Lung (tissue), 12 donors: ENCODE measurements around the gene DPP6. TPM values are rescaled to one million over a fixed set of nuclear protein-coding genes. Genes with fewer than 3 reads are reported as not detected.

Experiments
- ATAC-seq: fragments of 200-7000 bp; cut with Tn5 transposase; one replicate; pipeline ENCODE4 v1.9.1; 2020; ENCODE audit warnings: moderate number of reproducible peaks; ENCODE audit not compliant: insufficient read depth, low FRiP score
- DNase-seq, 3 donors: peaks; one replicate each; pipeline ENCODE4 v3.0.0-alpha.2; 2013 to 2017
- H3K27ac ChIP-seq, 2 donors: one replicate each; pipeline ENCODE4 v1.5.1; 2013; ENCODE audit warnings: mild to moderate bottlenecking in 2 of 2, moderate library complexity in 2 of 2, control low read depth in 1 of 2, inconsistent platforms in 1 of 2, low read depth in 1 of 2, low read length in 1 of 2
- H3K27me3 ChIP-seq, 3 donors: one replicate each; pipeline ENCODE4 v1.5.1; 2013; ENCODE audit warnings: low read length in 2 of 3; ENCODE audit not compliant: control insufficient read depth in 3 of 3, insufficient read depth in 3 of 3
- H3K36me3 ChIP-seq, 4 donors: one replicate each; pipeline ENCODE4 v1.5.1; 2013; ENCODE audit warnings: low read length in 4 of 4, mild to moderate bottlenecking in 1 of 4, moderate library complexity in 1 of 4; ENCODE audit not compliant: control insufficient read depth in 4 of 4, insufficient read depth in 4 of 4
- H3K4me1 ChIP-seq, 5 donors: one replicate each; pipeline ENCODE4 v1.5.1; 2013; ENCODE audit warnings: low read length in 5 of 5, mild to moderate bottlenecking in 2 of 5, moderate library complexity in 1 of 5; ENCODE audit not compliant: control insufficient read depth in 5 of 5, insufficient read depth in 5 of 5
- H3K4me3 ChIP-seq: one replicate; pipeline ENCODE4 v1.5.1; 2013; ENCODE audit warnings: mild to moderate bottlenecking, control low read depth, moderate library complexity
- H3K9ac ChIP-seq, 2 donors: one replicate each; pipeline ENCODE4 v1.5.1; 2013; ENCODE audit warnings: low read length in 2 of 2, control low read depth in 1 of 2; ENCODE audit not compliant: insufficient read depth in 1 of 2
- H3K9me3 ChIP-seq, 4 donors: one replicate each; pipeline ENCODE4 v1.5.1; 2013; ENCODE audit warnings: low read length in 3 of 4, mild to moderate bottlenecking in 1 of 4, moderate library complexity in 1 of 4; ENCODE audit not compliant: control insufficient read depth in 4 of 4, insufficient read depth in 3 of 4
- CTCF ChIP-seq: IDR thresholded peaks from 2 replicates; pipeline ENCODE4 v1.5.1; 2012; ENCODE audit warnings: mild to moderate bottlenecking; ENCODE audit errors: control extremely low read depth, extremely low read depth
- WGBS, 2 donors: extraction: QIAGEN DNeasy Blood & Tissue Kit; methylation state at CpG; one replicate each; pipeline ENCODE4 v1.1.7; 2013; 5-methylcytosine and 5-hydroxymethylcytosine counted together
- polyA plus RNA-seq, 2 donors: library from polyadenylated mRNA; stranded (reverse); fragments of 200-250 nt; gene quantifications; one replicate each; pipeline ENCODE4 v1.2.1, GENCODE V29; 2013
- total RNA-seq, 2 donors: library from RNA; depleted of rRNA in 1 of 2; stranded (reverse); fragments of >200 nt in 1 of 2; gene quantifications; one replicate each; pipeline ENCODE4 v1.2.1, GENCODE V29; 2014 to 2021
- donor health status: control.
- donor health status: control.
- donor health status: Bipolar disorder and iron deficiency.
- donor health status: healthy.
- donor health status: DM: yes; HTN: yes; CAD: no.

Gene DPP6
- total and polyA plus RNA-seq, 4 donors: 0.08 to 1.3 (median 0.75) TPM

GRCh38 chr7:154627646-154628290 lies 575.6 kb downstream of the DPP6 start:
- WGBS, 2 donors: 73 to 79% methylated on average over 5 of the region's 5 CpGs
- no peak for TF ChIP-seq CTCF
- DNase-seq: no peak

GRCh38 chr7:154628556-154628955 lies 576.4 kb downstream of the DPP6 start:
- TF ChIP-seq CTCF: no peak
- Histone ChIP-seq H3K4me3 (no peak overlapping the region), H3K4me1 (no peaks in the 10 kb centered on the region), H3K9me3 (peaks cover 0 to 5% (median 0%) of the 10 kb centered on the region in 4 donors), H3K27me3 (peaks cover 0 to 2% (median 0%) of the 10 kb centered on the region in 3 donors), H3K36me3 (no peaks in the 10 kb centered on the region), H3K27ac (no peak overlapping the region), H3K9ac (no peak overlapping the region)
- DNase-seq: no peak
- WGBS, 2 donors: 72 to 79% methylated on average over 7 of the region's 7 CpGs
- no peak for ATAC-seq

More at GRCh38 chr7:154627646-154628290, 575.6 kb downstream of the DPP6 start:
- no peaks in the 10 kb centered on the region for H3K36me3 ChIP-seq
- peaks cover 0 to 6% (median 0%) of the 10 kb centered on the region in 4 donors for H3K9me3 ChIP-seq
- no peaks in the 10 kb centered on the region for H3K4me1 ChIP-seq
- peaks cover 0 to 2% (median 0%) of the 10 kb centered on the region in 3 donors for H3K27me3 ChIP-seq
- no peak overlapping the region for H3K27ac ChIP-seq
- no peak overlapping the region for H3K9ac ChIP-seq
- ATAC-seq: no peak
- H3K4me3 ChIP-seq: no peak overlapping the region

DNA sequence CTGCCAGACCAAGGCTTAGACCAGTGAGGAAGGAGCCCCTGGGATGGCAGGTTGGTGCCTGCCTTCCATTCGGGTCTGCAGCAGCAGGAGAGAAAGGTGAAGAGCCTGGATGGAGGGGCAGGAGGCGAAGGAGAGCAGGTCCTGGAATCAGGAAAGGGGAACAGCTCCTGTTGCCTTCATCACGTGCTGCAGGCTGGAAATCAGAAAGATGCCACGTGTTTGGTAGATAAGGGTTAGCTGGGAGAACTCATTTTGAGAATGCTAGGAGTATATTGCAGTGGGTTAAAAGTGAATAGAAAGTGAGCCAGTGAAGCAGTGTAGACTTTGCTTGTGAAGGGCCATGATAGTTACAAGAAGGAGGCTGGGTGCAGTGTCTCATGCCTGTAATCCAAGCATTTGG lies 579.0 kb downstream of the DPP6 start:
- H3K9me3 ChIP-seq: peaks cover 0 to 9% (median 3%) of the 10 kb centered on the region in 4 donors
- H3K36me3 ChIP-seq: no peaks in the 10 kb centered on the region
- DNase-seq (no peak), ATAC-seq (no peak)
- H3K4me3 ChIP-seq: no peak overlapping the region
- peaks cover 0 to 2% (median 0%) of the 10 kb centered on the region in 3 donors for H3K27me3 ChIP-seq
- 63 to 68% methylated on average over 4 of the region's 4 CpGs for WGBS, 2 donors
- H3K27ac ChIP-seq: no peak overlapping the region
- no peak for TF ChIP-seq CTCF
- no peaks in the 10 kb centered on the region for H3K4me1 ChIP-seq
- H3K9ac ChIP-seq: no peak overlapping the region
